NCI-H226 (cell line): ENCODE results near the gene TEX30.

Source experiments
- DNase-seq: peaks from one replicate; pipeline ENCODE4 v3.0.0-alpha.2; 2015

The TEX30 gene

GRCh38 chr13:102779436-102780159 is 6.0 kb upstream of the TEX30 start:
- no peak for DNase-seq

DNA sequence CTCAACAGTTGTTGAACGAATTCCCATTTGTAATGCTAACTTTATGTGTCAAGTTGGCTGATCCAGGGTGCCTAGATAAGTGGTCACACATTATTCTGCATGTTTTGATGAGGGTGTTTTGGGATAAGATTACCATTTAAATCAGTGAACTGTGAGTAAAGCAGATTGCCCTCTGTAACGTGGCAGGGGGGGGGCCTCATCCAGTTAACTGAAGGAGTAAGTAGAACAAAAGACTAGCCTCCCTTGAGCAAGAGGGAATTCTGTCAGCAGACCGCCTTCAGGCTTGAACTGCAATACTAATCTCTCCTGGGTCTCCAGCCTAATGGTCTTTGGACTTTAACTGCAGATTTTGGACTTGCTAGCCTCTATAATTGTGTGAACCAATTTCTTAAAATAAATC is 4.2 kb upstream of the TEX30 start:
- no peak for DNase-seq

- no peak for DNase-seq
Measured at GRCh38 chr13:102776271-102776670, 2.7 kb upstream of the TEX30 start.

- DNase-seq = no peak
Measured at GRCh38 chr13:102774591-102775520, 1.3 kb upstream of the TEX30 start.

GRCh38 chr13:102774214-102774568 is 605 bp upstream of the TEX30 start:
- DNase-seq = no peak

DNA sequence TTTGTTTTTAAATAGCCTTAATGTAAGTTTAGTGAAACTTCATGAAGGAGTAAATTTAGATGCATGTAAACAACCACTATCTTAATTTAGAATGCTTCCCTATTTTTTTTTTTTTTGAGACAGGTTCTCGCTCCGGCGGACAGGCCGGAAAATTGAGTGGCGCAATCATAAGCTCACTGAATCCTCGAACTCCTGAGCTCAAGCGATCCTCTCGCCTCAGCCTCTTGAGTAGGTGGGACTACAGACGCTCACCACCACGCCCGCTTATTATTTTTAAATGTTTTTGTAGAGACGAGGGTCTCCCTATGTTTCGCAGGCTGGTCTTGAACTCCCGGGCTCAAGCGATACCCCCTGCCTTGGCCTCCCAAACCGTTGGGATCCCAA is 1.6 kb downstream of the TEX30 start:
- DNase-seq = no peak

DNA sequence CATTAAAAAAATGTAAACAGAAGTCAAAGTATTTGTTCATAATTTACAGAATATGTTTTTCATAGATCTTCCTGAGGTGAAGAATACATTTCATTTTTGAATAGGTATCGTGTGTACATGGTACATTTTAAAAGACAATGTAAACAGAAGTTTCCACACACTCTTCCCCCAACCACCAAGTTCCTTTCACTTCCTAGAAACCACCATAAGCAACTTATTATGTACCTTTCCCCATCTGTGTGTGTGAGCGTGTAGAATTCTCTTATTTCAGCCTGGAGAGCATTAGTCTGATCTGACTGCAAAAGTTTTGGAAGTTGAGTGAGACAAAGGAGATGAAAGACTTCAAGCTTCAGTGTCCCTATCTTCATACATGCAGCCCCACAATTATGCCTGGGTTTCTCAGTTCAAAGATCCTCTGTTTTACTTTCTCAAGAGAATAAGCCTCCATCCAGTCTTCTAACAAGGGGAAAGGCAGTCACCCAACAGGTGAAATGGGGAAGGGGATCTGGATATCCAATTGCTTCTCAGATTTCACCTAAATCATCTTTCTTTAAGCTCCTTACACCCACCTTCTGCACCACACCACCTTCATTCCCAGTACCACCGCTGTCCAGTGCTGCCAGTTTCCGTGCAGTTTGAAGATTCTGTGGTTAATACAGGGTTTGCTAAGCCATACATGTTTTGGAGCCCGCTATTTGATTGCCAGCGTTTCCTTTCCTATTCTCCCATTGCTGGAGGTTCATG is 2.1 kb downstream of the TEX30 start:
- no peak for DNase-seq

- DNase-seq = no peak
Measured at GRCh38 chr13:102770435-102770834, 3.2 kb downstream of the TEX30 start.

- DNase-seq = no peak
Measured at GRCh38 chr13:102769679-102770078, 3.9 kb downstream of the TEX30 start.

GRCh38 chr13:102768909-102769308 is 4.7 kb downstream of the TEX30 start:
- DNase-seq = no peak

GRCh38 chr13:102763741-102764140 is 9.8 kb downstream of the TEX30 start:
- no peak for DNase-seq

GRCh38 chr13:102761071-102761470 is 12.5 kb downstream of the TEX30 start:
- no peak for DNase-seq

DNA sequence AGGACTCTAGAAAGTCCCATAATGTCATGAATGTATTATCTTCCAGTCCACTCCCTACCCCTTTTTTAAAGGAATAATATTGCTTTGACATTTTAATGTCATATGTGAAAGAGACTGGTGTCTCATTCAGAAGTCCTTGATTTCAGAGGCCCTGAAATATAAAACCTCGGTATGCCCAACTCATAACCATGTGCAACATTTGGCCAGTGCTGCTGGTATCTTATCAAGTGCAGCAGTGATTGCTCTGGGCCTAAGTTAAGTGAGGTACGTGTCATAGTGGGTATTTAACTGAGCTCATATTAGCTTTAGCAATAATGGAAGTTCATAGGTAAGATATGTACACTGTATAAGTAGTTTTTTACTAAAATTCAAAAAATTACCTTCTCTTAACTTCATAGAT is 14.7 kb downstream of the TEX30 start:
- DNase-seq = no peak

GRCh38 chr13:102757006-102757405 is 16.6 kb downstream of the TEX30 start:
- DNase-seq = no peak

DNA sequence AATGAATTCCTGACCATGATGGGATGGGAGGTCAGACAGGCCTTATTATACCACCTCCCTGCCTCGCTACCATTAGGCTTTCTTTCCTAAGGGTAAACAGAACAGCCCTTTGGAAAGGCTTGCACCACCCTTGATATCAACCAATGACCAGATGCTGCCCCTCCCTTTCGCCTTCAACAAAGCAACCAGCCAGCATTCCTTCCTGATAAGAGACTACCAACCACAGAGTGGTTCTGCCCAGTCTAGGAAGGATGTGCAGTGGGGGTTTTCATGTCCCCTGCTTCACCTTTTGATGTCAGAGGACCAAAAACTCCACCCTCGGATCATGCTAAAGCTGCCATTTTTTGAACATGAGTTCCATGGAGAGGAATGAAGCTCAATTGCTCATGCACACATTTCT is 21.7 kb downstream of the TEX30 start:
- DNase-seq = peak; percentile 44

- no peak for DNase-seq
Measured at GRCh38 chr13:102742506-102742905, 31.1 kb downstream of the TEX30 start.

DNA sequence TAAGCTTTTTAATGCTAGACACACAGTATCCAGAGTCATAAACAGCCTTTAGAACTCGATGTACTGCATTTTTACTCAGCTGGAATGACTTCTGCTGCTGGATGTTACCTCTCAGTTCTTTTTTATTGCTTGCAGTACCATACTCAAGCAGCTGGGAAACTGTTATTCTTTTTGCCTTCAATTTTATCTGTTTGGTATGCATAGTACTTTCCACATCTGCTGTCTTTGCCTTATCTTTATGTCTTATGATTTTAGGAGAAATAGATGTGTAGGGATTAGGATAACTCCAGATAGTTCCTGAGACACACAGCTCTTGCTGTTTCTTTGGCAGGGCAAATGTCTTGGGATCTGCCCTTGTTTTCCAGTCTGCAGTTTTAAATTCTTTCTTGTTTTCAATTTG is 31.5 kb downstream of the TEX30 start:
- no peak for DNase-seq

DNA sequence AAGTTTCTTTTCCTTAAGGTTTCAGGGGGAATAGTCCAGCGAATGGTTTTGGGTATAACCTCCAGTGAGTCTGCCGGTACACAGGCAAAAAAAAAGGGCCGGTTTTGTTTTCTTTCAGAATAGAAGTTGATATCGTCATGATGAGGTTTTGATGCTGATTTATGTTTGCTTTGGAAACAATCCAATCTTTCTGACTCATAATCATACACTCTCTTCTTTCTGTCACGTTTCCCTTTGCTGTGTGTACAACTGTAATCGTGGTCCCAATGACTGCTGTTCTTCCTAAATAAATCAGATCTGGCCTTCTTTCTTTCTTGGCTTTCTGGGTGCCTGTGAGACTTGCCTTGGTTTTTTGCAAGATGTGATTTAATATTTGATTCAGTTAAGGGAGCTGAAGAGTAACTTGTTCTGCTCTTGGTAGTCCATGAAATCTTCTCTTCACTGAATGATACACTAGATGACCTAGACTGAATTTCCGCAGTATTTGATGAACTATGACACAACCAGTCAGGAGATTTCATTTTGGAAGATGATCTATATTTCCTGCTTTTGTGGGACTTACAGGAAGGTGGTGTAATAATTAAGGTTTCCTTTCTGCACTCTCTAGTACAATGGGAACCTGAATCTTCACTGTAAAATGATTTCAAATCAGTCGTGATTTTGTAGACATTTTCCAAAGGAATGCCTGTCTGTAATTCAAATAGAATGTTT is 43.9 kb downstream of the TEX30 start:
- peak; percentile 24 for DNase-seq

- no peak for DNase-seq
Measured at GRCh38 chr13:102726430-102726829, 47.2 kb downstream of the TEX30 start.

GRCh38 chr13:102724923-102725322 is 48.7 kb downstream of the TEX30 start:
- peak; percentile 63 for DNase-seq

GRCh38 chr13:102721800-102722231 is 51.8 kb downstream of the TEX30 start:
- peak; percentile 13 for DNase-seq

GRCh38 chr13:102718746-102719145 is 54.8 kb downstream of the TEX30 start:
- DNase-seq = no peak
